NCI-H2227 treated with DMSO at 0.1 percent for 48 hours (cell line): ENCODE data around the gene PLCL2.
A peak's percentile ranks its signal among the peaks of the same experiment; 100 is the strongest.

Experiments
- DNase-seq: peaks from one replicate; lab custom pipeline; 2025; lab: John Stamatoyannopoulos, UW

PLCL2 gene

DNA sequence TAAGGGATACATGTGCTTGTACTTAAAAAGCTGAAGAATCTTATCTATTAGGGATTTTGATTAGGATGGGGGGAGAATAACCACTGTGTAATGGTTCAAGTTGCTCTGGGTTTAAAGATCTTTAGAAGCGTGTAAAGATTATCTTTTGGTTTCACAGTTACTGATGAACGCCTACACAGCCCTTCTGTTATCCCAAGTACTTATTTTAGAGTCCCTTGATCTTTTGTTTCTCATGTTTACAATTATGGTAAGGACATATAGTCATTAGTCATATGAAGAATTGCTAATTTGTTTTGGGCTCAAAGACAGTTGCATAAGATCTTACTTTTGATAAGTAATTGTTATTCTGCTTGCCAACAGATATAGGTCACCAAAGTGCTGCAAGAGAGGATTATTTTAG, 160.1 kb downstream of the PLCL2 start:
- no peak for DNase-seq

GRCh38 chr3:17045705-17046104, 160.9 kb downstream of the PLCL2 start:
- no peak for DNase-seq

DNA sequence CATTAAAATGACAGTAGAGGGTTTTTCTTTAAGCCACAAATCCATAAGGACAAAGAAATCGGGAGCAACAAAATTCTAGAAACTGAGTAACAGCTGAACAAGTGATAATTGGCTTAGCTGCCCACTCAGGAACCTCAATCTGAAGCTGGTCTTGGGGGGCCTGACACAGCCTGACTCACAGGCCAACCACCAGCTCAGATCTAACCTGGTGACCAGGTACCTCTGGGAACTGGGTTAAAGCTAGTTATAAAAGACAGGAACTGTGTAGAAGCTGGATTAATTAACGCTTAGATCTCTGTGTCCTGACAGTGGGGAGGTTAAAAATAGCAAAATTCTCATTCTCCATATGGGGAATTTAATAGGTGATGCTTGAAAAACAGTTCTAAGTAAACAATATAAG, 161.9 kb downstream of the PLCL2 start:
- DNase-seq = no peak

DNA sequence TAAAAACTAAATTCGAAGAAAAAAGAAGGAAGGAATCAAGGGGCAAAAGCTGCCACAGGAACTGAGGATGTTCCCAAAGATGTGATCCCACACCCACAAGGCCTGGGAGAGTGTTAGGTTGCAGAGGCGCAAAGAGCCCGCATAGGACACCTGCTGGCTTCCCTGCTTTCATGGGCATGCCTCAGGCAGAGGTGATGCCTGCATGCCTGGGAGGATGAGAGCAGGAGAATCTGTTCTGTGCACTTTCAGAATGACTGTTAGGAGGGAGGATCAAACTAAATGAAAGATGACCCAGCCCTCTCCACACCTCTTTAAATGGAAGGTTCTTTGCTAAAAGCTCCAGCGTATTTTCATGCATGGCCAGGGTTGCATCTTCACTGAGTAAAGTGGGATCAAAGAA, 162.4 kb downstream of the PLCL2 start:
- DNase-seq = no peak

DNA sequence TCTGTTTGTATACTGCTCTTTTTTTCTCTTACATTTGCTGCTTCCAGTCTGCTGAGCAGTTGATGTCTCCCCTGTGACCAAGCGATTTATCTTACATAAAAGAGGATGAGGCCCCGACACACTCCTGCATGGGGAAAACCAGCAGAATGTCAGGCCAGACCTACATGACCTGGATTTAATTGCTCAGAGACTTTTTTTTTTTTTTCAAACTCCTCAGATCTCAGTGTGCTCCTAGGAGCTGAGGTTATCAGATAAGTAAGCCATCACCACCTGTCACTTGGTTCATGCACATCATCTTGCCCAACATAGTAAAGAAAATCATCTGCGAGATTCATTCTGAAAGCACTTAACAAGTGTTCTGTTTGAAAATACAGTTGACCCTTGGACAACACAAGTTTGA, 163.1 kb downstream of the PLCL2 start:
- no peak for DNase-seq

- no peak for DNase-seq
These were observed 165.3 kb downstream of the PLCL2 start for GRCh38 chr3:17050071-17050470.

DNA sequence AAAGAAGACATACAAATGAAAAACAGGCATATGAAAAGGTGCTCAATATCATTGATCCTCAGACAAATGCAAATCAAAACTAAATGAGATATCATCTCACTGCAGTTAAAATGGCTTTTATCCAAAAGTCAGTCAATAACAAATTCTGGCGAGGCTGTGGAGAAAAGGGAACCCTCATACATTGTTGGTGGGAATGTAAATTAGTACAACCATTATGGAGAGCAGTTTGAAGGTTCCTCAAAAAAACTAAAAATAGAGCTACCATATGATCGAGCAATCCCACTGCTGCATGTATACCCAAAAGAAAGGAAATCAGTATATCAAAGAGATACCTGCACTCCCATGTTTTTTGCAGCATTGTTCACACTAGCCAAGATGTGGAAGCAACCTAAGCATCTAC, 165.8 kb downstream of the PLCL2 start:
- no peak for DNase-seq

GRCh38 chr3:17052363-17052762, 167.6 kb downstream of the PLCL2 start:
- DNase-seq = no peak

GRCh38 chr3:17054301-17054981, 169.7 kb downstream of the PLCL2 start:
- DNase-seq = no peak

DNA sequence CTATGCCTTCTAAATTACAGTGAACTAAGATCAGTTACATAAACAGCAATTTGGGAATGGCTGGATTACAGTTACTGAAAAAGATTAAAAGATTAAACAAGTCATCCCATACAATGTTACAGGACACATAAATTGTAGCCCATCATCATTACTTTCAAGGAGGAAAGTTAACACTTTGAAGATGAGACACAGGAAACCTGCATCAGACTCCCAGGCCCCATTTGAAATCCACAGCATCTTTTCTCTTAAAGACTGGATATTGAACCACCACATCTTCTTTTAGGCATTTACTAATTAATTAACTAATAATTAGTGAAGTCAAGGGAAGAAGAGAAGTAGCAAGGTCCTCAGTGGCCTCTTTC, 170.2 kb downstream of the PLCL2 start:
- DNase-seq = no peak

DNA sequence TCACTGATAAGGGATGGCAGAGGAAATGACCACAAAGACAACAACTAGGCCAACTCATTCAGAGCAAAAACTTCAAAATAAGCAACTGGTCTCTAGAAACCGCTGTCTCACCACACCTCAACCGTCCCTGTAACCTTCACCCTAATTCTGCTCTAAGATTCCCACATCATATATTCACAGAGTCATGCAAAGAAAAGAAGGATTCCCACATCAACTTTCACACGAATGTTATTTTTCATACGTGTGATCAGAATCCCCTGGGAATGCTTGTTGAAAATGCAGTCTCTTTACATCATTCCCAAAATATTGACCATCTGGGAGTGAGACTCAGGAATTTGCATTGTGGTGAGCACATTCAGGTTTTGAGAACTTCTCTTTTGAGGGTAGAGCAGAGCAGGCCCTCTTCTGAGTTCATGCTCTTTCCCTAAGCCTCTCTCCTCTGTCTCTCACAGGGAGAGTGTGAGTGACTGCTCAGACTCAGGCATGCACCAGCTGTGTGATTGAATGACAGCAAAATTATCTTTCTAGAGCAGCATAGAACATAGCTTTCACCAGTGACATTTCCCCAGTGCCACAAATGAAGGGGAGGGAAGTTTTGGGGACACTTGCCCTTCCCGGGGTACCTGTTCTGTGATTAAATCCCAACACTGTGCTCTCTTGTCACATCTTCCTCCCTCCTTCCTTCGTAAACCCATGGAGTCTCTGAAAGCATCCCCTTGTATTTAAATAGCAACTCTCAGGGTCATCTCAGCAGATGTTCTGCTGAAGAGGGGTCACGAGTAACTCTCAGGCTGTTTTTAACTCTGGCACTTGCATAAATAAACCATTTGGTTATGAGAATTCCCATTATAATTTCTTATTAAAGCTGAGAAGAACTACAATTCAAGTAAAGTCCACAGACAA, 170.9 kb downstream of the PLCL2 start:
- DNase-seq = no peak

DNA sequence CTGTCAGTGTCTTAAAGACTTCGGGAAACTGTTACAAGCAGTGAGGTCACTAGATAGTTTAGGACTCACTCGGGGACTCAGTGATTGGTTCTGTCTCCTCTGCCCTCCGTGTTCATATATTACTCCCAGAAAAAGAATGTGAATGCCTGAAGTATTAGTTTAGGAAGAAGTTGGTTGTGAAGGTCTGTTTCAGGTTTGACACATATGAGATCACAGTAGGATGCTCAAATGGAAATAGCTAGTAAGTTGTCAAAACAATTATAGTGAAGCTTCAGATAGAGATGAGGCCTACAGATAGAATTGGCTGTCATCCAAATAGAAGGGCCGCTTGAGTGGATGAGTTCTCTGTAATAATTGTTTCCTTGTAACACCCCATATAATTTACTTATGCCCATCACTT, 172.6 kb downstream of the PLCL2 start:
- DNase-seq = peak; percentile 2

DNA sequence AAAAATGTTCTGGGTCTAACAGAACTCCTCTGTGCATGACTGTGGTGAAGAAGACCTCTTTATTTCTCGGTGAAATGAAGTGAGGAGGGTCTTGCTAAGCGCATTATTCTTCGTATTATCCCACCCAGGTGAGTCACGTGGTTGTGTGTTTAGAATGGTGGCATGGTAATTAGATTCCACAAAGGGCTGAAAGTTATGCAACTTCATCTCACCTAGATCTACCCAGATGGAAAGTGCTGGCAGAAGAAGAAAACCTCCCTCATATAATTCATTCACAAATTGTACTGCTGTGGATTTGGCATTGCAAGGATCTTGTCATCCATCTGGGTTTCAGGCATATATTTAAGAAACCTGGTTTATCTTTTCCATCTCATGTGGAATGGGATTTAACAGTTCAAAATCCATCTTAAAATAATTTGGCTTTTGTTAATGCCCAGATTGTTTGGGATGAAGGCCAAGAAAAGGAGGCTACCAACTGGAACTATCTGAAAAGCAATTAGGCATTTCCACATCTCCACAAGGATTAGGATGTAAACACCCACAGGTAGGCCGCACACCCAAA, 175.3 kb downstream of the PLCL2 start:
- DNase-seq = no peak

DNA sequence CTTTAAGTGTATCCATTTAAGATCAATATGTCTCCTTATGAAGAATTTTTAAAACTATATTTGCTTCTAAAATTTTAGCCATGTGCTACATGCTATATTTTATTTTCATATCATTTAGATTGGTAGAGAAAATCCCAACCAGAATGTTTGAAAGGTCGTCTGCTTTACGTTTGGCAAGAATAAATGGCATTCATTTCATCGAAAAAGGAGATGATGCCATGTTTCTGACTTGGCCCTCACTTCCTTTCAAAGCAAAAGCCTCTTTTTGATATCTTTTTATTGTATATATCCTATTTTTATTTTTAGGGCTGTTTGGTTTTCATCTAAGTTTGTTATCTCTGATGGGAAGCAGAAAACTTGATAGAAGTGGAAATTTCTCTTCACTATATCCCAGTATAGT, 176.2 kb downstream of the PLCL2 start:
- DNase-seq = no peak

DNA sequence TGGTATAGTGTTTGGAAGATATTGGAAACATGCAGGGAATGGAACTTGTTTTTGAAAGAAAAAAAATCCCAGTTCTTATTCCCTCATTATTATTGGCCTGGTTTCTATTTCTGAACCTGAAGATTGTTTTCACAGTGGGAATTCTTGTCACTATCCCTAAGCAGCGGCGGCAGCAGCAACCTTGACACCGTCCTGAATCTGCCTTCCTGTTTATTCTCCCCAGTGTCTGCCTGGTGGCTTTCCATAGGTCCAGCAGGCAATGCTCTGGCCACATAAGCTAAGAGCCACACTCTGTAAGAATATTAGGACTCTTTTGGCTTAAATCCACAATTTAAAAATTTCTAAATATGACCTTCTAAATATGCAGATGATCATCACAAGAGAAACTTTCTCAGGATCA, 178.0 kb downstream of the PLCL2 start:
- no peak for DNase-seq

DNA sequence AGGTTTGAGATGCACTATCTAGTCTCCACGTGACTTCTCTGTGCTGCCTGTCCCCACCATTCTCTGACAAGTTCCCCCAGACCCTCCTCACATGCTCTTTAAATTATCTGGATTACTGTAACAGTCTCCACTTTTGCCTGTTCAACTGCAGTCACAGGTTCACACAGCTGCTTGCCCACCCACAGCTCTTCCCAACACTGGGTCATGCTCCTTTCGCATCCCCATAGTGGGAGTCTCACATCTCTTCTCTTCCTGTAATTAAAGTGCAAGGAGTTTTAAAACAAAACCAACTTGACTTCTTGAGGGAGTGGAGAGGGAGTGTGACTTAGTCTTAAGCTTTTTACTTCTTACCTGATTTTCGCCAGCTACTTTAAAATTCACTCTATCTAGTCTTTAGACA, 178.8 kb downstream of the PLCL2 start:
- no peak for DNase-seq

DNA sequence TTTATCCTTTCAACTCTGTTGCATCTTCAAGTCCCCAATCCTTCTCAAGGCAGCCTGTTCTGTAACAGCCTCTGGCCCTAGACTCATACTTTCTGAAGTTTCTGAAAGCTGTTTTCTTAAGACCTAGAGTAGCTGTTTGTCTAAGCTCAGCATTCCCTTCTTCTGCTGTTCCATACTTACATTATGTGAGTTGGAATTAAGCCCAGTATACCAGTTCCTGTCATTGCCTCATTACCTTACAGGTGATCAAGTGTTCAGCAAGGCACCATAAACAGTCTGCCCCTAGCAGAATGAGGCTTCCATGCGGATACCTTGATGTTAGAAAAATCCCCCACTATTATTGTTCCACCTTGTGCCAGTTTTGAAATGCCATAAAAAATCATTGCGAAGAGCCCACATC, 180.6 kb downstream of the PLCL2 start:
- DNase-seq = no peak

DNA sequence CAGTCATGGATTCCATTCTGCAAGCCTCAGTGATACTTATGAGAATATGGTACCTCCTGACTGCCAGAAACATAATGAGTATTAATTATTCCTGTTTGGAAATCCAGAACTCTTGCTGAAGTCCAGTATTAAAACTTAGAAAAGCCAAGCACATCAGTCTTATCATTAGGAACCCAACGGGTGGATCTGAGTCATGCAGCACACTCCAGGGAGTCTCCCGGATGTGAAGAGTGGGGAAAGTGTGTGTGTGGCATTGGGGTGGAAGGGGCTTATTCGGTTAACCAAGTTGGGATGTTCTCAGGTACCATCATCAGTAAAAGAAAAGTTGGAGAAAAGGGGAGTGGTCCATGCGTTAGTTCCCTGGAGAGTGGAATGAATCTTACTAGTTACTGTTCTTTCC, 181.1 kb downstream of the PLCL2 start:
- DNase-seq = no peak

- DNase-seq = no peak
These were observed 185.0 kb downstream of the PLCL2 start for GRCh38 chr3:17069754-17070153.

- peak; percentile 3 for DNase-seq
These were observed 185.6 kb downstream of the PLCL2 start for GRCh38 chr3:17070161-17070959.

DNA sequence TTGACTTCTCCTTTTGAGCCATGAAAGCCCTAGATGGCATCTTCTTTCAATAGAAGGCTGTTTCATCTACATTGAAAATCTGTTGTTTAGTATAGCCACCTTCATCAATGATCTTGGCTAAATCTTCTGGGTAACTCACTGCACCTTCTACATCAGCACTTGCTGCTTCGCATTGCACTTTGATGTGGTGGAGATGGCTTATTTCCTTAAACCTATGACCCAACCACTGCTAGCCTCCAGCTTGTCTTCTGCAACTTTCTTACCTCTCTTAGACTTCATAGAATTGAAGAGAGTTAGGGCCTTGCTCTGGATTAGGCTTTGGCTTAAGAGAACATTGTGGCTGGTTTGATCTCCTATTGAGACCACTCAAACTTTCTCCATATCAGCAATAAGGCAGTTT, 189.8 kb downstream of the PLCL2 start:
- DNase-seq = no peak

- DNase-seq = no peak
These were observed 190.6 kb downstream of the PLCL2 start for GRCh38 chr3:17075358-17075757.

GRCh38 chr3:17075907-17076306, 191.2 kb downstream of the PLCL2 start:
- no peak for DNase-seq
